NCI-H345 (cell line): ENCODE data around the gene DNAH14.
"Not testable (repeated sequence)": the region's sequence is repeated elsewhere in the genome, so short reads cannot be mapped to it uniquely, and the experiment has no call there.

Source experiments
- DNase-seq: peaks from one replicate; lab custom pipeline; 2025; lab: John Stamatoyannopoulos, UW

The DNAH14 gene

GRCh38 chr1:224929335-224930237, at the start of gene DNAH14:
Gene DNAH14, plus strand, starts transcription at chr1:224929675. Its CDS starts 23,028 bp downstream, at chr1:224952703.
- DNase-seq = peak; percentile 84

- DNase-seq = no peak
Observed at GRCh38 chr1:224880593-224881307, 48.7 kb upstream of the DNAH14 start.

GRCh38 chr1:224881308-224881692, 48.2 kb upstream of the DNAH14 start:
- not testable (repeated sequence) for DNase-seq

GRCh38 chr1:224881762-224882211, 47.7 kb upstream of the DNAH14 start:
- no peak for DNase-seq

- no peak for DNase-seq
Observed at GRCh38 chr1:224882264-224882663, 47.2 kb upstream of the DNAH14 start.

GRCh38 chr1:224883091-224883490, 46.4 kb upstream of the DNAH14 start:
- DNase-seq = no peak

- no peak for DNase-seq
Observed at GRCh38 chr1:224884361-224884801, 45.1 kb upstream of the DNAH14 start.

GRCh38 chr1:224885376-224885775, 44.1 kb upstream of the DNAH14 start:
- DNase-seq = not testable (repeated sequence)

GRCh38 chr1:224894915-224895314, 34.6 kb upstream of the DNAH14 start:
- DNase-seq = no peak

GRCh38 chr1:224896130-224896781, 33.2 kb upstream of the DNAH14 start:
- no peak for DNase-seq

- no peak for DNase-seq
Observed at GRCh38 chr1:224897529-224898327, 31.7 kb upstream of the DNAH14 start.

GRCh38 chr1:224898937-224899336, 30.5 kb upstream of the DNAH14 start:
- DNase-seq = no peak

GRCh38 chr1:224900062-224900630, 29.3 kb upstream of the DNAH14 start:
- DNase-seq = no peak

- DNase-seq = no peak
Observed at GRCh38 chr1:224901087-224901810, 28.2 kb upstream of the DNAH14 start.

GRCh38 chr1:224903955-224904354, 25.5 kb upstream of the DNAH14 start:
- no peak for DNase-seq

GRCh38 chr1:224906340-224906739, 23.1 kb upstream of the DNAH14 start:
- no peak for DNase-seq

- DNase-seq = no peak
Observed at GRCh38 chr1:224911217-224911616, 18.3 kb upstream of the DNAH14 start.

GRCh38 chr1:224914292-224914900, 15.1 kb upstream of the DNAH14 start:
- no peak for DNase-seq

- no peak for DNase-seq
Observed at GRCh38 chr1:224919508-224919907, 10.0 kb upstream of the DNAH14 start.

- no peak for DNase-seq
Observed at GRCh38 chr1:224920930-224921329, 8.5 kb upstream of the DNAH14 start.
